Measurements from ENCODE around the gene OGFR. TPM values are rescaled to one million over a fixed set of nuclear protein-coding genes. Genes with fewer than 3 reads are reported as not detected.

OGFR gene
- total and polyA plus RNA-seq, 2 donors (not counting 3 experiments of a cell fraction or from before 2014, with no cell fraction given): 30.8 to 44.0 TPM

GRCh38 chr20:62773845-62774714 lies 30.6 kb upstream of the OGFR start:
- Histone ChIP-seq H3K27ac (ENCODE audit: insufficient read depth, low read depth, low read length) (no peak overlapping the region), H3K9ac (replicated peaks; ENCODE audit: extremely low read depth, insufficient read depth, low read length) (no peak overlapping the region), H3K79me2 (ENCODE audit: control insufficient read depth, insufficient read depth, low read length) (no peaks in the 10 kb centered on the region), H3K9me1 (replicated peaks; ENCODE audit: control insufficient read depth, extremely low read depth, insufficient read depth, low read length) (no peaks in the 10 kb centered on the region), H3K4me2 (ENCODE audit: insufficient read depth, low read length) (no peak overlapping the region), H2AFZ (ENCODE audit: low read depth, low read length) (no peak overlapping the region), H3K27me3 (ENCODE audit: control insufficient read depth in 2 of 2, insufficient read depth in 2 of 2, low read length in 2 of 2) (no peaks in the 10 kb centered on the region), H3K9me3 (replicated peaks; ENCODE audit: control insufficient read depth, insufficient read depth, low read length) (no peaks in the 10 kb centered on the region), H3K4me3 (replicated peaks in 1 of 3; ENCODE audit: insufficient read depth in 1 of 3, low read depth in 1 of 3, low read length in 3 of 3) (no peak overlapping the region), H4K20me1 (replicated peaks; ENCODE audit: control insufficient read depth, extremely low read depth, insufficient read depth, low read length) (no peaks in the 10 kb centered on the region), H3K36me3 (ENCODE audit: control insufficient read depth in 2 of 2, extremely low read depth in 1 of 2, insufficient read depth in 2 of 2, low read length in 2 of 2) (no peaks in the 10 kb centered on the region), H3K4me1 (ENCODE audit: control insufficient read depth, extremely low read depth, insufficient read depth, low read length) (peaks cover 11% of the 10 kb centered on the region)
- no peak for TF ChIP-seq POLR2AphosphoS5 (IDR thresholded peaks at IDR 0.05; ENCODE audit: insufficient read depth, low read depth, low read length)
- no peak for TF ChIP-seq MYC (IDR thresholded peaks at IDR 0.05; ENCODE audit: low read depth, low read length)
- TF ChIP-seq FOS (IDR thresholded peaks at IDR 0.05; ENCODE audit: borderline replicate concordance, insufficient read depth, low read length): no peak
- no peak for TF ChIP-seq POLR2A (IDR thresholded peaks at IDR 0.05; ENCODE audit: low read depth, low read length)
- no peak for TF ChIP-seq JUN (IDR thresholded peaks at IDR 0.05; ENCODE audit: borderline replicate concordance, insufficient read depth, insufficient read length, low read depth)
- no peak for TF ChIP-seq CTCF (IDR thresholded peaks at IDR 0.05; ENCODE audit: extremely low read depth in 1 of 2, insufficient read depth in 1 of 2, low read depth in 1 of 2, low read length in 2 of 2)
- no peak for TF ChIP-seq GATA2 (IDR thresholded peaks at IDR 0.05; ENCODE audit: insufficient read depth, insufficient read length, low read depth, low read length)
- TF ChIP-seq EZH2 (IDR thresholded peaks at IDR 0.05; ENCODE audit: borderline replicate concordance, low read depth, low read length, severe bottlenecking): no peak
- TF ChIP-seq MAX (IDR thresholded peaks at IDR 0.05; ENCODE audit: insufficient read depth, insufficient read length): no peak
- FAIRE-seq (no peak), DNase-seq (ENCODE audit: low read depth, low spot score) (no peak)
- ChIA-PET CTCF (interaction anchor here (1.0 to 1.8 kb wide), 5 partner anchors 8 to 67 kb away, joined by 3 to 7 read pairs (median 5); no protein-coding TSS in a partner anchor), POLR2A (no interaction called here)
- BruUV-seq (replicated peaks): no TSS peak
- intact Hi-C loops (cut with micrococcal nuclease) (loop anchor here (1.0 kb wide), 1 partner anchor 34 kb away; no protein-coding TSS in a partner anchor), dilution Hi-C loops (cut with MboI; ENCODE audit: extremely low pct_ligation_motif_present, low sequenced_read_pairs) (no loop called here)
